Kidney (tissue), 14 donors: ENCODE results near the gene CDO1. TPM values are rescaled to one million over a fixed set of nuclear protein-coding genes. Genes with fewer than 3 reads are reported as not detected.

Experiments used
- DNase-seq, 5 donors: peaks; one replicate each; pipeline ENCODE4 v3.0.0-alpha.2; 2013 to 2020
- FAIRE-seq: peaks from 2 replicates; lab custom pipeline; 2012; peaks lifted over from hg19 to GRCh38; lab: Jason Lieb, UNC
- H3K27ac ChIP-seq, 2 donors: one replicate each; pipeline ENCODE4 v1.7.0; 2013; ENCODE audit warnings: low read depth in 2 of 2, low read length in 2 of 2, inconsistent platforms in 1 of 2
- H3K27me3 ChIP-seq: one replicate; pipeline ENCODE4 v1.7.1; 2013; ENCODE audit warnings: low read length, inconsistent platforms; ENCODE audit not compliant: control insufficient read depth, insufficient read depth
- H3K36me3 ChIP-seq, 3 donors: one replicate each; pipeline versions ENCODE4 v1.7.0 to v1.7.1; 2013; ENCODE audit warnings: low read length in 3 of 3, control low read depth in 1 of 3, inconsistent platforms in 1 of 3; ENCODE audit not compliant: insufficient read depth in 3 of 3, control insufficient read depth in 2 of 3
- H3K4me1 ChIP-seq, 3 donors: one replicate each; pipeline versions ENCODE4 v1.7.0 to v1.7.1; 2013; ENCODE audit warnings: low read length in 3 of 3, inconsistent platforms in 1 of 3, low read depth in 1 of 3; ENCODE audit not compliant: control insufficient read depth in 2 of 3, insufficient read depth in 2 of 3
- H3K4me3 ChIP-seq, 3 donors: one replicate each; pipeline versions ENCODE4 v1.7.0 to v1.8.1; 2013; ENCODE audit warnings: low read length in 3 of 3, control low read depth in 1 of 3, inconsistent platforms in 1 of 3
- H3K9ac ChIP-seq, 3 donors: one replicate each; pipeline versions ENCODE4 v1.7.0 to v1.7.1; 2013; ENCODE audit warnings: low read length in 3 of 3, control low read depth in 1 of 3, inconsistent platforms in 1 of 3
- H3K9me3 ChIP-seq, 3 donors: one replicate each; pipeline versions ENCODE4 v1.7.0 to v1.7.1; 2013; ENCODE audit warnings: low read length in 3 of 3, control low read depth in 1 of 3, inconsistent platforms in 1 of 3; ENCODE audit not compliant: control insufficient read depth in 2 of 3, insufficient read depth in 1 of 3
- intact Hi-C: fragments of 100-400 bp; cut with DNase I; formaldehyde crosslinking; loops from one replicate; pipeline ENCODE4 v1.11.1; 2022
- polyA plus RNA-seq: library from polyadenylated mRNA; stranded (reverse); fragments of 350-450 nt; fragmentation: Illumina TruSeq; extraction: RNeasy Lipid Tissue Mini Kit (QIAGEN cat#74804); gene quantifications from one replicate; pipeline ENCODE4 v1.2.3, GENCODE V29; 2014; ENCODE audit warnings: low read depth, low replicate concordance; ENCODE audit not compliant: insufficient read depth
- total RNA-seq: library from RNA; stranded (reverse); fragmentation: NEBNext Ultra II Directional; extraction: Animal tissue kit (Norgen Biotek cat#: 25700); gene quantifications from one replicate; pipeline ENCODE4 v1.2.1, GENCODE V29; 2021
- TF ChIP-seq, protein P1 (sequence below): IDR thresholded peaks from 3 replicates; pipeline ENCODE4 v1.5.1; 2012; ENCODE audit warnings: mild to moderate bottlenecking, moderate library complexity, borderline replicate concordance; ENCODE audit not compliant: insufficient read depth; ENCODE audit errors: extremely low read depth
- donor health status: control.
- donor health status: control.
- donor health status: control.
- donor health status: control.
- donor health status: control.
- donor health status: DM: yes; HTN: yes; CAD: no.
- donor health status: Normal renal cell carcinoma (clear cell type).

The CDO1 gene
- total and polyA plus RNA-seq, 2 donors from 2014 or later, result 1.7 to 3.0 TPM

DNA sequence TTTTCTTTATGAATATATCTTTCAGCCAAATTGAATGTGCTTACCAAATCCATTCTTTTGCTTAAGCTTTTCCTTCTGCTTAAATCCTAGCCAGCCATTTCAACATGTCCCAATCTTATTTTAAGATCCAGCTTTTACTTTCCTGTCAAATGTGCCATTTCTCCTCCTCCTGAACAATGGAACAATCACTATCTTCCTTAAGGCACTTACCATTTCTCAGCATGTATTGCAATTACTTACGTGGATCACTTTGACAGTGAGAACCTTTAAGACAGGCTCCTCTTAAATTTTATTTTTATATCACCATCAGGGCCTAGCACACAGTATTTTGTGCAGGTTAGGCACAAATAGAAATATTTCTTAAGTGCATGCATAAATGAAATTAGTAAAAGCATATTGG, 4.4 kb upstream of the CDO1 start:
- no peak overlapping the region for H3K27ac ChIP-seq
- no peaks in the 10 kb centered on the region for H3K9me3 ChIP-seq
- H3K4me3 ChIP-seq, result no peak overlapping the region
- H3K4me1 ChIP-seq, result peaks cover 0 to 10% (median 0%) of the 10 kb centered on the region in 3 donors
- no peaks in the 10 kb centered on the region for H3K36me3 ChIP-seq
- FAIRE-seq (no peak), DNase-seq (no peak)
- no peaks in the 10 kb centered on the region for H3K27me3 ChIP-seq
- H3K9ac ChIP-seq, result no peak overlapping the region
- intact Hi-C loops, result no loop called here
- TF ChIP-seq, protein P1, sequence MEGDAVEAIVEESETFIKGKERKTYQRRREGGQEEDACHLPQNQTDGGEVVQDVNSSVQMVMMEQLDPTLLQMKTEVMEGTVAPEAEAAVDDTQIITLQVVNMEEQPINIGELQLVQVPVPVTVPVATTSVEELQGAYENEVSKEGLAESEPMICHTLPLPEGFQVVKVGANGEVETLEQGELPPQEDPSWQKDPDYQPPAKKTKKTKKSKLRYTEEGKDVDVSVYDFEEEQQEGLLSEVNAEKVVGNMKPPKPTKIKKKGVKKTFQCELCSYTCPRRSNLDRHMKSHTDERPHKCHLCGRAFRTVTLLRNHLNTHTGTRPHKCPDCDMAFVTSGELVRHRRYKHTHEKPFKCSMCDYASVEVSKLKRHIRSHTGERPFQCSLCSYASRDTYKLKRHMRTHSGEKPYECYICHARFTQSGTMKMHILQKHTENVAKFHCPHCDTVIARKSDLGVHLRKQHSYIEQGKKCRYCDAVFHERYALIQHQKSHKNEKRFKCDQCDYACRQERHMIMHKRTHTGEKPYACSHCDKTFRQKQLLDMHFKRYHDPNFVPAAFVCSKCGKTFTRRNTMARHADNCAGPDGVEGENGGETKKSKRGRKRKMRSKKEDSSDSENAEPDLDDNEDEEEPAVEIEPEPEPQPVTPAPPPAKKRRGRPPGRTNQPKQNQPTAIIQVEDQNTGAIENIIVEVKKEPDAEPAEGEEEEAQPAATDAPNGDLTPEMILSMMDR, result no peak

DNA sequence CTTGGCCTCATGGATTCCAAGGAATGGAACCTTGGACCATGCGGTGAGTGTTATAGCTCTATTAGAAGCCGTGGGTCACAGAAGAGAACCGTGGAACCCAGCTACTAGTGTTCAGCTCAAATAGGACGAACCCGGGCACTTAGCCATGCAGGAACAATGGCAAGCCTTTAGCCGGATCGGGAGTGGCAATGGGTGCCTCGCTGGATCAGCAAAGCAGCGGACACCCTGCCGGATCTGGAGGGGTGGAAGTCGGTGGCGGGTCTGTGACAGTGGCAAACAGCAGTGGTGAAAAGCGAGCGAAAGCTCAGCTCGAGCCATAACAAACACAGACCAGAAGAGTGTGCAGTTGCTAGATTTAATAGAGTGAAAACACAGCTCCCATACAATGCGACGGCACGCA, 2.4 kb upstream of the CDO1 start:
- DNase-seq (no peak), FAIRE-seq (no peak)
- Histone ChIP-seq H3K4me3 (no peak overlapping the region), H3K9ac (no peak overlapping the region), H3K4me1 (peaks cover 0 to 12% (median 0%) of the 10 kb centered on the region in 3 donors), H3K27ac (no peak overlapping the region), H3K27me3 (no peaks in the 10 kb centered on the region), H3K36me3 (no peaks in the 10 kb centered on the region), H3K9me3 (no peaks in the 10 kb centered on the region)
- TF ChIP-seq, protein P1, result no peak
- intact Hi-C loops, result no loop called here

DNA sequence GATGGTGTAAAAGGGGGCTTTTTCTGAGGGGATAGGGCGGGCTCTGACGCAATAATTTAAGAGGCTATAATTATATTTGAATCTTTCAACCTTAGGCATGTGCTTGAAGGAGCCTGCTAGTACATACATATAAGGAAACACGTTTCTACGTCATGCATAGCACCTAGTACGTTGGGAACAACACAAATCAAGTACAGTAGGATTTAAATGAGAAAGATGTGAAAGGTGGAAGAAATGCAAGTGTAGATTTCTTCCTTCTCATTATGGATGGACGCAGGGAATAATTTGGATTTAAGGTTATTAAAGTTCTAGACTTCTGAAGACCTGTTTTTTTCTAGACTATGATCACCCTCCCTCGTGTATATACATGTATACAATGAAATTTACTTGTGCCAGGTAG, 927 bp upstream of the CDO1 start:
- Histone ChIP-seq H3K4me3 (no peak overlapping the region), H3K27ac (no peak overlapping the region), H3K9me3 (no peaks in the 10 kb centered on the region), H3K27me3 (no peaks in the 10 kb centered on the region), H3K4me1 (peaks cover 0 to 12% (median 0%) of the 10 kb centered on the region in 3 donors), H3K9ac (no peak overlapping the region), H3K36me3 (no peaks in the 10 kb centered on the region)
- intact Hi-C loops, result no loop called here
- TF ChIP-seq, protein P1, result no peak
- FAIRE-seq, result no peak
- no peak for DNase-seq

DNA sequence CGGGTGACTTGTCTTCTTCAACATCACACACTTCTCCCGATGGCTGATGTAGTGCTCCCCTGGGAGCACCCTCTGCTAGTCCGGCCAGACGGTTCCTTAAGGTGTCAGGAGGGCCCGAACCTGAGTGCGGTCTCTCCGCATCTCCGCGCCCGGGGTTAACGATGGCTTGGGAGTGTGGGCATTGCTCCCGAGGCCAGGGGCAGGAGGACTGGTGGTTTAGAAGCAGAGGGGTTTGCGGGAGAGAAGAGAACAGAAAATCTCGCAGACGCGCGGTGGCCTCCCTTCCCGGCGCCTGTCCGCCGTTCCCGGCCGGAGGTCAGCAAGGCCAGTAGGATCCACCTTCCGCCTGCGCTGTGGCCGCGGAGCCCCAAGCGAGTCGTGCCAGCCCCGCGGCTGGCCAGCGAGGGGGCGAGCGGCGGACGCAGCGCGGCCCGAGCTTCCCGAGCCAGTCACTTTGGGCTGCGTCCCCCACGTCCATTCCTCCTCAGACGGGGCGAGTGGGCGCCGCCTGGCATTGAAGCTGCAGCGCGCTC, 700 bp downstream of the CDO1 start:
- TF ChIP-seq, protein P1, result no peak
- Histone ChIP-seq H3K4me3 (peak overlapping the region; percentile 62 to 86 (median 64)), H3K27me3 (no peaks in the 10 kb centered on the region), H3K9ac (peak overlapping the region in 1 of 3 donors; percentile 80), H3K27ac (no peak overlapping the region), H3K4me1 (peaks cover 0 to 12% (median 0%) of the 10 kb centered on the region in 3 donors), H3K36me3 (no peaks in the 10 kb centered on the region), H3K9me3 (no peaks in the 10 kb centered on the region)
- FAIRE-seq (no peak), DNase-seq (peak in 2 of 5 donors; percentile 56 to 58)
- intact Hi-C loops, result no loop called here
